ENCODE measurements around the gene MARCO. TPM values are rescaled to one million over a fixed set of nuclear protein-coding genes. Genes with fewer than 3 reads are reported as not detected.

The MARCO gene
- total RNA-seq, 1 experiment from 2014 or later, result 0.54 TPM

GRCh38 chr2:118923371-118923770 lies 18.6 kb upstream of the MARCO start:
- Histone ChIP-seq H3K4me2 (ENCODE audit: low read length) (no peak overlapping the region), H3K9me3 (ENCODE audit: control insufficient read depth in 1 of 2, insufficient read depth in 1 of 2, low read depth in 1 of 2, low read length in 2 of 2) (no peaks in the 10 kb centered on the region), H3K9ac (ENCODE audit: low read length) (no peak overlapping the region), H3K36me3 (ENCODE audit: control insufficient read depth in 1 of 2, insufficient read depth in 2 of 2, low read length in 2 of 2) (no peaks in the 10 kb centered on the region), H3K27ac (ENCODE audit: low read depth, low read length) (no peak overlapping the region), H3K79me2 (ENCODE audit: insufficient read depth, low read length) (no peaks in the 10 kb centered on the region), H3K4me3 (replicated peaks in 1 of 2; ENCODE audit: low read depth in 1 of 2, low read length in 2 of 2) (no peak overlapping the region), H3K9me2 (ENCODE audit: insufficient read depth) (no peaks in the 10 kb centered on the region), H3K4me1 (ENCODE audit: control insufficient read depth in 1 of 2, insufficient read depth in 2 of 2, low read length in 2 of 2) (no peaks in the 10 kb centered on the region), H2AFZ (ENCODE audit: low read depth, low read length, poor library complexity, severe bottlenecking) (no peak overlapping the region), H4K20me1 (ENCODE audit: insufficient read depth) (no peaks in the 10 kb centered on the region; the same call in 1 of the 2 replicates), H3K27me3 (ENCODE audit: insufficient read depth, low read length) (peaks cover 45% of the 10 kb centered on the region)
- CTCF ChIA-PET, result no interaction called here
- RAD21 ChIA-PET (ENCODE audit: low non-redundant PET in 1 of 2, low total read pairs in 2 of 2, uncharacterized antibody in 2 of 2, unreplicated experiment in 2 of 2), result no interaction called here
- POLR2A ChIA-PET, result no interaction called here
- no peak for DNase-seq (ENCODE audit: low read depth, low spot score)
- intact Hi-C loops (cut with micrococcal nuclease), result no loop called here
- BruUV-seq (replicated peaks), result no TSS peak
- TF ChIP-seq CTCF (IDR thresholded peaks at IDR 0.05 in 2 of 3, conservative IDR thresholded peaks at IDR 0.05 in 1 of 3; ENCODE audit: borderline replicate concordance in 1 of 3, insufficient read depth in 1 of 3, low read depth in 2 of 3, low read length in 2 of 3), result no peak
- no peak for TF ChIP-seq RAD21 (IDR thresholded peaks at IDR 0.05; ENCODE audit: low read depth)
- TF ChIP-seq POLR2AphosphoS5 (IDR thresholded peaks at IDR 0.05; ENCODE audit: low read depth, low read length), result no peak
- TF ChIP-seq SP1 (IDR thresholded peaks at IDR 0.05; ENCODE audit: low read depth), result no peak
- no peak for TF ChIP-seq REST (IDR thresholded peaks at IDR 0.05; ENCODE audit: low read depth)
- TF ChIP-seq ZFX (IDR thresholded peaks at IDR 0.05), result no peak
- TF ChIP-seq POLR2A (IDR thresholded peaks at IDR 0.05; ENCODE audit: borderline replicate concordance, extremely low read depth, insufficient read depth, insufficient read length), result no peak
- ATAC-seq, result no peak

Measured in HCT116 (cell line).